Measurements from ENCODE around the gene TP63.

Gene TP63

GRCh38 chr3:189896533-189896932 lies 265.3 kb downstream of the TP63 start:
- DNase-seq = no peak

- no peak for DNase-seq
Measured at GRCh38 chr3:189897406-189897805, 266.2 kb downstream of the TP63 start.

- DNase-seq = no peak
Measured at GRCh38 chr3:189898559-189899153, 267.5 kb downstream of the TP63 start.

- no peak for DNase-seq
Measured at GRCh38 chr3:189899186-189899585, 268.0 kb downstream of the TP63 start.

- DNase-seq = no peak
Measured at GRCh38 chr3:189900578-189900977, 269.4 kb downstream of the TP63 start.

- no peak for DNase-seq
Measured at GRCh38 chr3:189901481-189901880, 270.3 kb downstream of the TP63 start.

- DNase-seq = no peak
Measured at GRCh38 chr3:189902230-189903186, 271.3 kb downstream of the TP63 start.

- DNase-seq = no peak
Measured at GRCh38 chr3:189903562-189904250, 272.5 kb downstream of the TP63 start.

GRCh38 chr3:189907803-189908202 lies 276.6 kb downstream of the TP63 start:
- DNase-seq = no peak

GRCh38 chr3:189908646-189909045 lies 277.5 kb downstream of the TP63 start:
- DNase-seq = no peak

- no peak for DNase-seq
Measured at GRCh38 chr3:189909139-189909538, 277.9 kb downstream of the TP63 start.

- no peak for DNase-seq
Measured at GRCh38 chr3:189909573-189909972, 278.4 kb downstream of the TP63 start.

GRCh38 chr3:189911001-189911400 lies 279.8 kb downstream of the TP63 start:
- no peak for DNase-seq

- DNase-seq = no peak
Measured at GRCh38 chr3:189914799-189915198, 283.6 kb downstream of the TP63 start.

GRCh38 chr3:189921770-189922169 lies 290.6 kb downstream of the TP63 start:
- no peak for DNase-seq

GRCh38 chr3:189927975-189928895 lies 297.0 kb downstream of the TP63 start:
- no peak for DNase-seq

GRCh38 chr3:189936201-189936945 lies 305.2 kb downstream of the TP63 start:
- no peak for DNase-seq

- DNase-seq = no peak
Measured at GRCh38 chr3:189937302-189938127, 306.3 kb downstream of the TP63 start.

GRCh38 chr3:189941125-189941524 lies 309.9 kb downstream of the TP63 start:
- DNase-seq = no peak

- no peak for DNase-seq
Measured at GRCh38 chr3:189941679-189942078, 310.5 kb downstream of the TP63 start.

GRCh38 chr3:189942948-189943347 lies 311.8 kb downstream of the TP63 start:
- DNase-seq = no peak

Measured in activated gamma-delta T cell treated with Interleukin-2 at 50 U/mL for 16 hours (primary cell).